Small intestine (tissue), 7 donors: ENCODE measurements around the gene RADIL. TPM values are rescaled to one million over a fixed set of nuclear protein-coding genes. Genes with fewer than 3 reads are reported as not detected.

ENCODE experiments used
- DNase-seq, 2 donors: peaks; one replicate each; pipeline versions ENCODE4 v3.0.0 to v3.0.0-alpha.2; 2013
- FAIRE-seq: peaks from 2 replicates; lab custom pipeline; 2012; peaks lifted over from hg19 to GRCh38; lab: Jason Lieb, UNC
- H3K27ac ChIP-seq, 3 donors: one replicate each; pipeline ENCODE4 v1.5.1; 2013; ENCODE audit warnings: low read length in 2 of 3, mild to moderate bottlenecking in 2 of 3, control low read depth in 1 of 3, inconsistent platforms in 1 of 3, low read depth in 1 of 3, moderate library complexity in 1 of 3
- H3K27me3 ChIP-seq, 3 donors: one replicate each; pipeline ENCODE4 v1.6.1; 2013; ENCODE audit warnings: low read length in 3 of 3, inconsistent platforms in 1 of 3; ENCODE audit not compliant: control insufficient read depth in 3 of 3, insufficient read depth in 3 of 3
- H3K36me3 ChIP-seq, 3 donors: one replicate each; pipeline ENCODE4 v1.6.1; 2013; ENCODE audit warnings: low read length in 3 of 3, inconsistent platforms in 1 of 3, low read depth in 1 of 3, mild to moderate bottlenecking in 1 of 3, moderate library complexity in 1 of 3; ENCODE audit not compliant: control insufficient read depth in 3 of 3, insufficient read depth in 2 of 3
- H3K4me1 ChIP-seq, 3 donors: one replicate each; pipeline ENCODE4 v1.6.1; 2013; ENCODE audit warnings: low read length in 2 of 3, inconsistent platforms in 1 of 3, low read depth in 1 of 3, mild to moderate bottlenecking in 1 of 3, moderate library complexity in 1 of 3; ENCODE audit not compliant: control insufficient read depth in 3 of 3, insufficient read depth in 2 of 3
- H3K4me3 ChIP-seq, 3 donors: one replicate each; pipeline ENCODE4 v1.5.1; 2013; ENCODE audit warnings: low read length in 3 of 3, control low read depth in 1 of 3, inconsistent platforms in 1 of 3, low read depth in 1 of 3, mild to moderate bottlenecking in 1 of 3, moderate library complexity in 1 of 3
- H3K9me3 ChIP-seq, 2 donors: one replicate each; pipeline ENCODE4 v1.6.1; 2013; ENCODE audit warnings: low read depth in 1 of 2, low read length in 1 of 2; ENCODE audit not compliant: control insufficient read depth in 2 of 2, insufficient read depth in 1 of 2
- WGBS, 3 donors: extraction: QIAGEN DNeasy Blood & Tissue Kit; methylation state at CpG; one replicate each; pipeline ENCODE4 v1.1.7; 2013; 5-methylcytosine and 5-hydroxymethylcytosine counted together
- polyA plus RNA-seq, 4 donors: library from polyadenylated mRNA; stranded (reverse) in 3 of 4; unstranded in 1 of 4; fragments of 200-250 nt in 3 of 4; fragments of 120-200 nt in 1 of 4; gene quantifications; one replicate each; pipeline versions ENCODE4 v1.2.1 to v1.2.3, GENCODE V29; 2013
- donor health status: healthy with polysubstance abuse.
- donor health status: control.
- donor health status: control.
- donor health status: Bipolar disorder and iron deficiency.
- donor health status: healthy.

RADIL gene
- polyA plus RNA-seq, 4 donors, result 0.18 to 3.2 (median 1.6) TPM; not detected in 1

GRCh38 chr7:4851459-4852422 is 31.8 kb downstream of the RADIL start:
- Histone ChIP-seq H3K36me3 (no peaks in the 10 kb centered on the region), H3K27me3 (peaks cover 0 to 1% (median 0%) of the 10 kb centered on the region in 3 donors), H3K4me3 (no peak overlapping the region), H3K4me1 (no peaks in the 10 kb centered on the region), H3K9me3 (peaks cover 0 to 11% of the 10 kb centered on the region in 2 donors), H3K27ac (no peak overlapping the region)
- DNase-seq, result no peak
- FAIRE-seq, result no peak
- WGBS, 3 donors, result 79 to 80% (median 80%) methylated on average over 6 of the region's 6 CpGs

GRCh38 chr7:4850262-4850795 is 33.2 kb downstream of the RADIL start:
- FAIRE-seq (no peak), DNase-seq (no peak)
- peaks cover 0 to 11% of the 10 kb centered on the region in 2 donors for H3K9me3 ChIP-seq
- 64 to 83% (median 67%) methylated on average over 8 of the region's 8 CpGs for WGBS, 3 donors
- H3K27me3 ChIP-seq, result no peaks in the 10 kb centered on the region
- H3K36me3 ChIP-seq, result no peaks in the 10 kb centered on the region
- H3K4me1 ChIP-seq, result no peaks in the 10 kb centered on the region
- no peak overlapping the region for H3K4me3 ChIP-seq
- H3K27ac ChIP-seq, result no peak overlapping the region

GRCh38 chr7:4849390-4849789 is 34.1 kb downstream of the RADIL start:
- Histone ChIP-seq H3K27me3 (no peaks in the 10 kb centered on the region), H3K36me3 (no peaks in the 10 kb centered on the region), H3K9me3 (peaks cover 0 to 11% of the 10 kb centered on the region in 2 donors), H3K4me3 (no peak overlapping the region), H3K4me1 (no peaks in the 10 kb centered on the region), H3K27ac (no peak overlapping the region)
- DNase-seq (peak; percentile 16 to 22), FAIRE-seq (no peak)
- WGBS, 3 donors, result 41 to 43% (median 41%) methylated on average over 4 of the region's 4 CpGs

GRCh38 chr7:4845740-4846142 is 37.8 kb downstream of the RADIL start:
- DNase-seq, result no peak
- Histone ChIP-seq H3K4me3 (no peak overlapping the region), H3K4me1 (no peaks in the 10 kb centered on the region), H3K9me3 (no peaks in the 10 kb centered on the region), H3K27ac (no peak overlapping the region), H3K36me3 (no peaks in the 10 kb centered on the region), H3K27me3 (no peaks in the 10 kb centered on the region)
- FAIRE-seq, result no peak
- WGBS, 3 donors, result 32 to 35% (median 33%) methylated on average over 18 of the region's 18 CpGs

- 35 to 47% (median 42%) methylated on average over 21 to 22 of the region's 22 CpGs for WGBS, 3 donors
- H3K4me1 ChIP-seq, result no peaks in the 10 kb centered on the region
- no peaks in the 10 kb centered on the region for H3K36me3 ChIP-seq
- H3K27ac ChIP-seq, result no peak overlapping the region
- peaks cover 0 to 3% (median 0%) of the 10 kb centered on the region in 3 donors for H3K27me3 ChIP-seq
- DNase-seq (peak in 1 of 2 donors; percentile 11), FAIRE-seq (no peak)
- H3K4me3 ChIP-seq, result no peak overlapping the region
- no peaks in the 10 kb centered on the region for H3K9me3 ChIP-seq
Observed at GRCh38 chr7:4842319-4843064, 41.0 kb downstream of the RADIL start.

GRCh38 chr7:4841836-4842235 is 41.7 kb downstream of the RADIL start:
- no peak for DNase-seq
- 81 to 91% (median 91%) methylated on average over 13 of the region's 13 CpGs for WGBS, 3 donors
- Histone ChIP-seq H3K4me1 (no peaks in the 10 kb centered on the region), H3K36me3 (no peaks in the 10 kb centered on the region), H3K9me3 (no peaks in the 10 kb centered on the region), H3K27me3 (peaks cover 0 to 3% (median 0%) of the 10 kb centered on the region in 3 donors), H3K27ac (no peak overlapping the region), H3K4me3 (no peak overlapping the region)
- FAIRE-seq, result no peak

GRCh38 chr7:4841007-4841784 is 42.3 kb downstream of the RADIL start:
- FAIRE-seq (no peak), DNase-seq (no peak)
- Histone ChIP-seq H3K27me3 (peaks cover 0 to 3% (median 0%) of the 10 kb centered on the region in 3 donors), H3K9me3 (no peaks in the 10 kb centered on the region), H3K4me3 (no peak overlapping the region), H3K27ac (no peak overlapping the region), H3K4me1 (no peaks in the 10 kb centered on the region), H3K36me3 (no peaks in the 10 kb centered on the region)
- WGBS, 3 donors, result 85 to 93% (median 90%) methylated on average over 17 of the region's 17 CpGs
